ENCODE data around the gene ZNF90.
"Not testable (repeated sequence)": the region's sequence is repeated elsewhere in the genome, so short reads cannot be mapped to it uniquely, and the experiment has no call there.

ZNF90 gene

DNA sequence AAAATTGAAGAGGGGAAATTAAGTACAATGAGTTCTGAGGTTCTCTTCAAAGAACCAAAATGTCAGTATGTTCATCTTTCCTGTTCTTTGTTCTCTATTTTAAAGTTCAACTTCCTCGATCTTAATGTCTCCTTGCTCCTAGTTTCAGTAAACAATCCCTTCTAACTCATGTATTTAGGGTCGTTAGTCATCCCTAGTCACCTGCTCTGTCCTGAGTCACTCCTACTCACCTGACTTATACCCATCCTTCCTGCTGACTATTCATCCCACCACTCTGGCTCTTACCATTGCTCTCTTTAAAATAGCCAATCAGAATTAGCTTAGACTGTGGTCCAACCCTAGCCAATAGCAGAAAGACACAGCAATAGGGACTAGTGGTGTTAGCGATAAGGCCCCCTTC is 24.3 kb downstream of the ZNF90 start:
- Histone ChIP-seq H3K27me3 (ENCODE audit: control insufficient read depth, insufficient read depth, low read length, poor library complexity, severe bottlenecking) (no peaks in the 10 kb centered on the region), H3K9me3 (ENCODE audit: control insufficient read depth, low read length) (no peaks in the 10 kb centered on the region), H3K4me3 (ENCODE audit: insufficient read depth, low read depth, low read length) (no peak overlapping the region), H3K36me3 (ENCODE audit: control insufficient read depth, insufficient read depth, low read length) (peaks cover 56% of the 10 kb centered on the region), H3K27ac (ENCODE audit: insufficient read depth, low read depth, low read length, poor library complexity, severe bottlenecking) (no peak overlapping the region), H3K4me1 (ENCODE audit: control insufficient read depth, insufficient read depth, low read length) (no peaks in the 10 kb centered on the region)
- WGBS, 2 experiments = 93 to 94% methylated on average over 3 of the region's 3 CpGs

GRCh38 chr19:20103091-20103740 is 25.4 kb downstream of the ZNF90 start:
- 74 to 77% methylated on average over 5 of the region's 5 CpGs for WGBS, 2 experiments
- no peaks in the 10 kb centered on the region for H3K4me1 ChIP-seq (ENCODE audit: control insufficient read depth, insufficient read depth, low read length)
- H3K4me3 ChIP-seq (ENCODE audit: insufficient read depth, low read depth, low read length) = no peak overlapping the region
- H3K27me3 ChIP-seq (ENCODE audit: control insufficient read depth, insufficient read depth, low read length, poor library complexity, severe bottlenecking) = no peaks in the 10 kb centered on the region
- no peak overlapping the region for H3K27ac ChIP-seq (ENCODE audit: insufficient read depth, low read depth, low read length, poor library complexity, severe bottlenecking)
- H3K36me3 ChIP-seq (ENCODE audit: control insufficient read depth, insufficient read depth, low read length) = peaks cover 63% of the 10 kb centered on the region
- H3K9me3 ChIP-seq (ENCODE audit: control insufficient read depth, low read length) = no peaks in the 10 kb centered on the region

- WGBS, 2 experiments = 79 to 80% methylated on average over 3 of the region's 3 CpGs
- Histone ChIP-seq H3K4me3 (ENCODE audit: insufficient read depth, low read depth, low read length) (no peak overlapping the region), H3K9me3 (ENCODE audit: control insufficient read depth, low read length) (peaks cover 5% of the 10 kb centered on the region), H3K27ac (ENCODE audit: insufficient read depth, low read depth, low read length, poor library complexity, severe bottlenecking) (no peak overlapping the region), H3K27me3 (ENCODE audit: control insufficient read depth, insufficient read depth, low read length, poor library complexity, severe bottlenecking) (no peaks in the 10 kb centered on the region), H3K4me1 (ENCODE audit: control insufficient read depth, insufficient read depth, low read length) (no peaks in the 10 kb centered on the region), H3K36me3 (ENCODE audit: control insufficient read depth, insufficient read depth, low read length) (peaks cover 70% of the 10 kb centered on the region)
These were observed 29.5 kb downstream of the ZNF90 start for GRCh38 chr19:20107301-20107700.

DNA sequence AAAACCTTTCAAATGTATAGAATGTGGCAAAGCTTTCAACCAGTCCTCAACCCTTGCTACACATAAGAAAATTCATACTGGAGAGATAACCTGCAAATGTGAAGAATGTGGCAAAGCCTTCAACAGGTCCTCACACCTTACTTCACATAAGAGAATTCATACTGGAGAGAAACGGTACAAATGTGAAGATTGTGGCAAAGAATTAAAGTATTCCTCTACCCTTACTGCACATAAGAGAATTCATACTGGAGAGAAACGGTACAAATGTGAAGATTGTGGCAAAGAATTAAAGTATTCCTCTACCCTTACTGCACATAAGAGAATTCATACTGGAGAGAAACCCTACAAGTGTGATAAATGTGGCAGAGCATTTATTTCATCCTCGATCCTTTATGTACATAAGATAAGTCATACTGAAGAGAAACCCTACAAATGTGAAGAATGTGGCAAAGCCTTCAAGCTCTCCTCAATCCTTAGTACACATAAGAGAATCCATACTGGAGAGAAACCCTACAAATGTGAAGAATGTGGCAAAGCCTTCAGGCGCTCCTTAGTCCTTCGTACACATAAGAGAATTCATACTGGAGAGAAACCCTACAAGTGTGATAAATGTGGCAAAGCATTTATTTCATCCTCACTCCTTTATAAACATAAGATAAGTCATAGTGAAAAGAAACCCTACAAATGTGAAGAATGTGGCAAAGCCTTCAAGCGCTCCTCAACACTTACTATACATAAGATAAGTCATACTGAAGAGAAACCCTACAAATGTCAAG is 40.5 kb downstream of the ZNF90 start:
- not testable (repeated sequence) for H3K4me3 ChIP-seq (ENCODE audit: insufficient read depth, low read depth, low read length); H3K27me3 ChIP-seq (ENCODE audit: control insufficient read depth, insufficient read depth, low read length, poor library complexity, severe bottlenecking); H3K4me1 ChIP-seq (ENCODE audit: control insufficient read depth, insufficient read depth, low read length); H3K27ac ChIP-seq (ENCODE audit: insufficient read depth, low read depth, low read length, poor library complexity, severe bottlenecking)
- WGBS, 2 experiments = 96 to 100% methylated on average over 3 to 4 of the region's 6 CpGs
- H3K36me3 ChIP-seq (ENCODE audit: control insufficient read depth, insufficient read depth, low read length) = peaks cover 89% of the 10 kb centered on the region
- peaks cover 27% of the 10 kb centered on the region for H3K9me3 ChIP-seq (ENCODE audit: control insufficient read depth, low read length)

GRCh38 chr19:20124879-20125278 is 47.1 kb downstream of the ZNF90 start:
- WGBS, 2 experiments = 96% methylated on average over 23 of the region's 23 CpGs
- Histone ChIP-seq H3K36me3 (ENCODE audit: control insufficient read depth, insufficient read depth, low read length) (peaks cover 60% of the 10 kb centered on the region), H3K4me1 (ENCODE audit: control insufficient read depth, insufficient read depth, low read length) (no peaks in the 10 kb centered on the region), H3K27me3 (ENCODE audit: control insufficient read depth, insufficient read depth, low read length, poor library complexity, severe bottlenecking) (no peaks in the 10 kb centered on the region), H3K4me3 (ENCODE audit: insufficient read depth, low read depth, low read length) (no peak overlapping the region), H3K27ac (ENCODE audit: insufficient read depth, low read depth, low read length, poor library complexity, severe bottlenecking) (no peak overlapping the region), H3K9me3 (ENCODE audit: control insufficient read depth, low read length) (peaks cover 7% of the 10 kb centered on the region)

GRCh38 chr19:20132933-20133332 is 55.1 kb downstream of the ZNF90 start:
- H3K4me1 ChIP-seq (ENCODE audit: control insufficient read depth, insufficient read depth, low read length); H3K27me3 ChIP-seq (ENCODE audit: control insufficient read depth, insufficient read depth, low read length, poor library complexity, severe bottlenecking); H3K27ac ChIP-seq (ENCODE audit: insufficient read depth, low read depth, low read length, poor library complexity, severe bottlenecking); H3K9me3 ChIP-seq (ENCODE audit: control insufficient read depth, low read length); H3K4me3 ChIP-seq (ENCODE audit: insufficient read depth, low read depth, low read length); H3K36me3 ChIP-seq (ENCODE audit: control insufficient read depth, insufficient read depth, low read length): not testable (repeated sequence)
- WGBS, 2 experiments = 91 to 96% methylated on average over 2 of the region's 2 CpGs

DNA sequence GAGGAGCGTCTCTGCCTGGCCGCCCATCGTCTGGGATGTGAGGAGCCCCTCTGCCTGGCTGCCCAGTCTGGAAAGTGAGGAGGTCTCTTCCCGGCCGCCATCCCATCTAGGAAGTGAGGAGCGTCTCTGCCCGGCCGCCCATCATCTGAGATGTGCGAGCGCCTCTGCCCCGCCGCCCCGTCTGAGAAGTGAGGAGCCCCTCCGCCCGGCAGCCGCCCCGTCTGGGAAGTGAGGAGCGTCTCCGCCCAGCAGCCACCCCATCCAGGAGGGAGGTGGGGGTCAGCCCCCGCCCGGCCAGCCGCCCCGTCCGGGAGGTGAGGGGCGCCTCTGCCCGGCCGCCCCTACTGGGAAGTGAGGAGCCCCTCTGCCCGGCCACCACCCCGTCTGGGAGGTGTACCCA is 59.9 kb downstream of the ZNF90 start:
- not testable (repeated sequence) for H3K27ac ChIP-seq (ENCODE audit: insufficient read depth, low read depth, low read length, poor library complexity, severe bottlenecking); H3K4me3 ChIP-seq (ENCODE audit: insufficient read depth, low read depth, low read length); H3K4me1 ChIP-seq (ENCODE audit: control insufficient read depth, insufficient read depth, low read length); H3K9me3 ChIP-seq (ENCODE audit: control insufficient read depth, low read length); H3K27me3 ChIP-seq (ENCODE audit: control insufficient read depth, insufficient read depth, low read length, poor library complexity, severe bottlenecking); H3K36me3 ChIP-seq (ENCODE audit: control insufficient read depth, insufficient read depth, low read length)
- WGBS, 2 experiments = 95 to 96% methylated on average over 19 to 20 of the region's 29 CpGs

- H3K27me3 ChIP-seq (ENCODE audit: control insufficient read depth, insufficient read depth, low read length, poor library complexity, severe bottlenecking) = no peaks in the 10 kb centered on the region
- H3K4me3 ChIP-seq (ENCODE audit: insufficient read depth, low read depth, low read length) = no peak overlapping the region
- H3K36me3 ChIP-seq (ENCODE audit: control insufficient read depth, insufficient read depth, low read length) = no peaks in the 10 kb centered on the region
- peak overlapping the region; percentile 84 for H3K27ac ChIP-seq (ENCODE audit: insufficient read depth, low read depth, low read length, poor library complexity, severe bottlenecking)
- H3K4me1 ChIP-seq (ENCODE audit: control insufficient read depth, insufficient read depth, low read length) = peaks cover 8% of the 10 kb centered on the region
- H3K9me3 ChIP-seq (ENCODE audit: control insufficient read depth, low read length) = no peaks in the 10 kb centered on the region
- 82 to 85% methylated on average over 11 of the region's 12 CpGs for WGBS, 2 experiments
These were observed 73.9 kb downstream of the ZNF90 start for GRCh38 chr19:20151617-20152145.

- H3K9me3 ChIP-seq (ENCODE audit: control insufficient read depth, low read length); H3K27me3 ChIP-seq (ENCODE audit: control insufficient read depth, insufficient read depth, low read length, poor library complexity, severe bottlenecking); H3K4me3 ChIP-seq (ENCODE audit: insufficient read depth, low read depth, low read length); H3K4me1 ChIP-seq (ENCODE audit: control insufficient read depth, insufficient read depth, low read length); H3K36me3 ChIP-seq (ENCODE audit: control insufficient read depth, insufficient read depth, low read length); H3K27ac ChIP-seq (ENCODE audit: insufficient read depth, low read depth, low read length, poor library complexity, severe bottlenecking): not testable (repeated sequence)
- 58 to 72% methylated on average over 12 of the region's 15 CpGs for WGBS, 2 experiments
These were observed 74.7 kb downstream of the ZNF90 start for GRCh38 chr19:20152506-20152905.

DNA sequence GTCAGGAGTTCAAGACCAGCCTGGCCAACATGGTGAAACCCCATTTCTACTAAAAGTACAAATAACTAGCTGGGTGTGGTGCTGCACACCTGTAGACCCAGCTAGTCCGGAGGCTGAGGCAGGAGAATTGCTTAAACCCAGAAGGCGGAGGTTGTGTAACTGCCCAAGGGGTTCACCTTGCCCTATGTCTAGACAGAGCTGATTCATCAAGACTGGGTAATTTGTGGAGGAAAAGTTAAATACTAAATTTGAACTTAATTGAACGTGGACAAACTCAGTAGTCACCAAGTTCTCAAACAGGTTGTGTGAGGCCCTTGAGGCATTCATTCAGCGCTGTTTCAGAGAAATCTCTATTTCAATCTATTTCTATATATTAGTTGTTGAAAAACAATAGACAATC is 75.5 kb downstream of the ZNF90 start:
- Histone ChIP-seq H3K27me3 (ENCODE audit: control insufficient read depth, insufficient read depth, low read length, poor library complexity, severe bottlenecking) (no peaks in the 10 kb centered on the region), H3K4me1 (ENCODE audit: control insufficient read depth, insufficient read depth, low read length) (peaks cover 8% of the 10 kb centered on the region), H3K27ac (ENCODE audit: insufficient read depth, low read depth, low read length, poor library complexity, severe bottlenecking) (no peak overlapping the region), H3K4me3 (ENCODE audit: insufficient read depth, low read depth, low read length) (no peak overlapping the region), H3K9me3 (ENCODE audit: control insufficient read depth, low read length) (no peaks in the 10 kb centered on the region), H3K36me3 (ENCODE audit: control insufficient read depth, insufficient read depth, low read length) (no peaks in the 10 kb centered on the region)
- 94 to 96% methylated on average over 4 of the region's 4 CpGs for WGBS, 2 experiments

Data from ectodermal cell (in vitro differentiated cells).